ENCODE data around the gene IGFBP2. TPM values are rescaled to one million over a fixed set of nuclear protein-coding genes. Genes with fewer than 3 reads are reported as not detected.

IGFBP2 gene
- total and polyA plus RNA-seq, 2 of the 13 experiments (the other 11 are each of a cell fraction or from before 2014, with no cell fraction given): 2.0 to 5.8 TPM

DNA sequence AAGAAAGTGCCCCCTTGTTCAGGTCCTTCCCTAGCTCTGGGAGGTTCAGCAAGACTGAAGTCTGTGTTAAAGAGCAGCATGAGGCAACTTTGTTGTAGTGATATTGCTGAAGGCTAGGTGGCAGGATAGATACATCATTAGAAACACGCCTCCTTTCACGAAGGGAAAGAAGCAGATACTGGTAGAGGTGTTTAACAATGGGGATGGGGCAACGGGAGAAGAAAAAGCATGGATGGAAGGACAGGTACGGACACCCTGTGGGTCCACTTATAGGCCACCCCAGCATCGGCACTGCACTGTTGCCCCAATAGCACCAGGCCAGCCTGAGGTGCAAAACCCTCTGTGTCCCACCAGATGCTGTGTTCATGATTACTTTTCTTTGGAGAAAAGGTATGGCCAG is 65.7 kb downstream of the IGFBP2 start (continued):
- TF ChIP-seq ZNF382 (CRISPR knock-in tag; IDR thresholded peaks at IDR 0.05; ENCODE audit: borderline replicate concordance) (no peak), STAG1 (CRISPR knock-in tag; IDR thresholded peaks at IDR 0.05) (peak; percentile 95), ZNF850 (CRISPR knock-in tag; conservative IDR thresholded peaks at IDR 0.05) (no peak), SIN3A (IDR thresholded peaks at IDR 0.05; ENCODE audit: borderline replicate concordance, low read depth, low read length) (no peak), FOXK1 (CRISPR knock-in tag; IDR thresholded peaks at IDR 0.05; ENCODE audit: borderline replicate concordance, low read depth) (peak; percentile 23; the same call in 1 of the 2 replicates)

GRCh38 chr2:216700088-216700567 is 66.9 kb downstream of the IGFBP2 start:
- Histone ChIP-seq H3K36me3 (replicated peaks in 1 of 2; ENCODE audit: control insufficient read depth in 1 of 2, insufficient read depth in 2 of 2, low read length in 2 of 2) (no peaks in the 10 kb centered on the region), H3K27me3 (ENCODE audit: control insufficient read depth in 1 of 2, insufficient read depth in 2 of 2, low read length in 2 of 2) (peaks cover 0 to 48% of the 10 kb centered on the region in 2 experiments; a peak in 4 of 5 replicates), H3K4me2 (ENCODE audit: low read depth, low read length) (no peak overlapping the region), H3K79me2 (ENCODE audit: insufficient read depth, low read length) (no peaks in the 10 kb centered on the region), H3K9me3 (ENCODE audit: low read length) (no peaks in the 10 kb centered on the region), H4K20me1 (ENCODE audit: insufficient read depth, low read length) (no peaks in the 10 kb centered on the region), H3K4me1 (ENCODE audit: insufficient read depth, low read length) (no peaks in the 10 kb centered on the region), H2AFZ (ENCODE audit: low read length) (no peak overlapping the region), H3K27ac (ENCODE audit: extremely low read length, insufficient read depth, low read length) (no peak overlapping the region), H3K4me3 (replicated peaks in 1 of 3; ENCODE audit: insufficient read depth in 1 of 3, low read depth in 2 of 3, low read length in 3 of 3) (no peak overlapping the region), H3K9ac (ENCODE audit: insufficient read depth, low read depth, low read length) (no peak overlapping the region)
- ATAC-seq (no peak), DNase-seq (ENCODE audit: low spot score) (no peak), FAIRE-seq (no peak)
- intact Hi-C loops (cut with micrococcal nuclease; ENCODE audit: unreplicated experiment) (no loop called here), in situ Hi-C loops (cut with HindIII; ENCODE audit: extremely low pct_ligation_motif_present, low pct_unique_long_range_greater_than_20kb) (no loop called here)
- ChIA-PET CTCF (ENCODE audit: low intra/inter-chr PET ratio, low total read pairs) (interaction anchor here (2.8 kb wide), 1 partner anchor 442 kb away, joined by 22 read pairs; no protein-coding TSS in a partner anchor), POLR2A (no interaction called here)
- 42% methylated on average over 7 of the region's 7 CpGs for WGBS (ENCODE audit: low lambda C conversion rate)
- BruUV-seq (replicated peaks): no TSS peak
- TF ChIP-seq, protein P1, sequence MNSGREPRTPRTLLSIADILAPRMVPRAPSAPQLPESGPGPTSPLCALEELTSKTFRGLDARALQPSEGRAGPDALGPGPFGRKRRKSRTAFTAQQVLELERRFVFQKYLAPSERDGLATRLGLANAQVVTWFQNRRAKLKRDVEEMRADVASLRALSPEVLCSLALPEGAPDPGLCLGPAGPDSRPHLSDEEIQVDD (CRISPR knock-in tag; IDR thresholded peaks at IDR 0.05; ENCODE audit: borderline replicate concordance): no peak
- no peak for TF ChIP-seq MAF1 (CRISPR knock-in tag; IDR thresholded peaks at IDR 0.05; ENCODE audit: borderline replicate concordance)
- TF ChIP-seq TAF1 (CRISPR knock-in tag; IDR thresholded peaks at IDR 0.05): no peak
- TF ChIP-seq SP1 (IDR thresholded peaks at IDR 0.05): no peak
- TF ChIP-seq SP1 (CRISPR knock-in tag; IDR thresholded peaks at IDR 0.05): no peak
- TF ChIP-seq TMF1 (CRISPR knock-in tag; IDR thresholded peaks at IDR 0.05; ENCODE audit: low read depth): no peak
- TF ChIP-seq, protein P2, sequence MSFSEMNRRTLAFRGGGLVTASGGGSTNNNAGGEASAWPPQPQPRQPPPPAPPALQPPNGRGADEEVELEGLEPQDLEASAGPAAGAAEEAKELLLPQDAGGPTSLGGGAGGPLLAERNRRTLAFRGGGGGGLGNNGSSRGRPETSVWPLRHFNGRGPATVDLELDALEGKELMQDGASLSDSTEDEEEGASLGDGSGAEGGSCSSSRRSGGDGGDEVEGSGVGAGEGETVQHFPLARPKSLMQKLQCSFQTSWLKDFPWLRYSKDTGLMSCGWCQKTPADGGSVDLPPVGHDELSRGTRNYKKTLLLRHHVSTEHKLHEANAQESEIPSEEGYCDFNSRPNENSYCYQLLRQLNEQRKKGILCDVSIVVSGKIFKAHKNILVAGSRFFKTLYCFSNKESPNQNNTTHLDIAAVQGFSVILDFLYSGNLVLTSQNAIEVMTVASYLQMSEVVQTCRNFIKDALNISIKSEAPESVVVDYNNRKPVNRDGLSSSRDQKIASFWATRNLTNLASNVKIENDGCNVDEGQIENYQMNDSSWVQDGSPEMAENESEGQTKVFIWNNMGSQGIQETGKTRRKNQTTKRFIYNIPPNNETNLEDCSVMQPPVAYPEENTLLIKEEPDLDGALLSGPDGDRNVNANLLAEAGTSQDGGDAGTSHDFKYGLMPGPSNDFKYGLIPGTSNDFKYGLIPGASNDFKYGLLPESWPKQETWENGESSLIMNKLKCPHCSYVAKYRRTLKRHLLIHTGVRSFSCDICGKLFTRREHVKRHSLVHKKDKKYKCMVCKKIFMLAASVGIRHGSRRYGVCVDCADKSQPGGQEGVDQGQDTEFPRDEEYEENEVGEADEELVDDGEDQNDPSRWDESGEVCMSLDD (CRISPR knock-in tag; IDR thresholded peaks at IDR 0.05; ENCODE audit: borderline replicate concordance): no peak
- no peak for TF ChIP-seq CREB1 (IDR thresholded peaks at IDR 0.05)
- TF ChIP-seq CREB1 (CRISPR knock-in tag; IDR thresholded peaks at IDR 0.05): no peak
- TF ChIP-seq ZNF136 (CRISPR knock-in tag; IDR thresholded peaks at IDR 0.05; ENCODE audit: low read depth): no peak
- TF ChIP-seq, protein P3, sequence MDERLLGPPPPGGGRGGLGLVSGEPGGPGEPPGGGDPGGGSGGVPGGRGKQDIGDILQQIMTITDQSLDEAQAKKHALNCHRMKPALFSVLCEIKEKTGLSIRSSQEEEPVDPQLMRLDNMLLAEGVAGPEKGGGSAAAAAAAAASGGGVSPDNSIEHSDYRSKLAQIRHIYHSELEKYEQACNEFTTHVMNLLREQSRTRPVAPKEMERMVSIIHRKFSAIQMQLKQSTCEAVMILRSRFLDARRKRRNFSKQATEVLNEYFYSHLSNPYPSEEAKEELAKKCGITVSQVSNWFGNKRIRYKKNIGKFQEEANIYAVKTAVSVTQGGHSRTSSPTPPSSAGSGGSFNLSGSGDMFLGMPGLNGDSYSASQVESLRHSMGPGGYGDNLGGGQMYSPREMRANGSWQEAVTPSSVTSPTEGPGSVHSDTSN (CRISPR knock-in tag; IDR thresholded peaks at IDR 0.05): no peak
- no peak for TF ChIP-seq NKX3-1 (CRISPR knock-in tag; IDR thresholded peaks at IDR 0.05)
- TF ChIP-seq ZNF10 (CRISPR knock-in tag; IDR thresholded peaks at IDR 0.05; ENCODE audit: borderline replicate concordance, low read depth): no peak
- no peak for TF ChIP-seq ZNF414 (CRISPR knock-in tag; IDR thresholded peaks at IDR 0.05)
- TF ChIP-seq ZNF761 (CRISPR knock-in tag; conservative IDR thresholded peaks at IDR 0.05): no peak
- no peak for TF ChIP-seq SNAPC2 (CRISPR knock-in tag; IDR thresholded peaks at IDR 0.05)
